ENCODE measurements around the gene DOK6. TPM values are rescaled to one million over a fixed set of nuclear protein-coding genes. Genes with fewer than 3 reads are reported as not detected.

Gene DOK6
- total and polyA plus RNA-seq, 2 experiments from 2014 or later = 0.29 to 0.42 TPM

DNA sequence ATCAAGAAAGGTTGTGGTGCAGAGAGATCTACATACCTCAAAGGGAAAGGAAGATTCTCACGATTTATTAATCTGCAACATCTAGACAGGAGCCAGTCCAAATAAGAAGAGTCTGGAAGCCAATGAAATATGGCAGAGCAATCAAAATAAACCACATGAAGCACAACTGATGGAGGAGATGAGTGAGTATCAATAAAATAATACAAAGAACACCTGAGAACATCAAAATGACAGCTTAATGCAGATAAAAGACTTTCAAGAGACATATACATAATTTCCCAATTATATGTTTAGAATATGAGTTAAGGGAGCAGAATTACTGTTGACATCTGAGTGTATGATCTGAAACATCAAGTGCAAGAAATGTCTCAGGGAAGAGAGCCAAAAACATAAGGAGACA is 12.5 kb upstream of the DOK6 start (continued):
- TF ChIP-seq ZNF462 (CRISPR knock-in tag; IDR thresholded peaks at IDR 0.05) (no peak), STAT1 (IDR thresholded peaks at IDR 0.05; ENCODE audit: unreplicated experiment) (no peak), POLR2AphosphoS5 (IDR thresholded peaks at IDR 0.05; ENCODE audit: low read depth) (no peak), EZH2 (IDR thresholded peaks at IDR 0.05; ENCODE audit: low read depth, unreplicated experiment) (no peak), ZNF114 (CRISPR knock-in tag; IDR thresholded peaks at IDR 0.05) (no peak), EZH2phosphoT487 (IDR thresholded peaks at IDR 0.05; ENCODE audit: unreplicated experiment) (no peak), ZNF331 (CRISPR knock-in tag; IDR thresholded peaks at IDR 0.05; ENCODE audit: low read depth) (no peak)

GRCh38 chr18:69397096-69397495 is 3.6 kb upstream of the DOK6 start:
- no peak overlapping the region; the same call in 1 of the 2 replicates for H3K27ac Mint-ChIP-seq
- H4K20me1 ChIP-seq (replicated peaks; ENCODE audit: insufficient read depth) = no peaks in the 10 kb centered on the region
- no peak for TF ChIP-seq EZH2phosphoT487 (IDR thresholded peaks at IDR 0.05; ENCODE audit: unreplicated experiment)
- TF ChIP-seq ZNF462 (CRISPR knock-in tag; IDR thresholded peaks at IDR 0.05) = no peak
- TF ChIP-seq CREB1 (CRISPR knock-in tag; IDR thresholded peaks at IDR 0.05; ENCODE audit: low read depth) = no peak

More at GRCh38 chr18:69397096-69397495, 3.6 kb upstream of the DOK6 start:
- Mint-ChIP-seq H3K4me1 (peaks cover 29% of the 10 kb centered on the region), H3K27me3 (ENCODE audit: insufficient read depth, low read depth, poor library complexity) (peaks cover 16% of the 10 kb centered on the region), H3K9me3 (no peaks in the 10 kb centered on the region; the same call in 2 of the 3 replicates), H3K36me3 (ENCODE audit: low read depth) (no peaks in the 10 kb centered on the region; the same call in 2 of the 3 replicates), H3K4me3 (no peak overlapping the region)
- ATAC-seq (no peak), DNase-seq (ENCODE audit: low spot score) (peak; percentile 23)
- H3K4me1 ChIP-seq (ENCODE audit: insufficient read depth) = peaks cover 31% of the 10 kb centered on the region
- no peaks in the 10 kb centered on the region for H3K79me2 ChIP-seq (replicated peaks; ENCODE audit: insufficient read depth)
- H3K36me3 ChIP-seq (ENCODE audit: insufficient read depth) = no peaks in the 10 kb centered on the region
- no peak overlapping the region for H3K27ac ChIP-seq (ENCODE audit: low read depth)
- no peak overlapping the region for H3K4me3 ChIP-seq
- 0 out of 2 replicates have a peak overlapping the region, but pooled peaks have one; percentile 8 for H3K4me2 ChIP-seq
- H3F3A ChIP-seq (replicated peaks; ENCODE audit: low read depth) = no peaks in the 10 kb centered on the region
- H2AFZ ChIP-seq = peak overlapping the region; percentile 80
- H3K9me2 ChIP-seq (ENCODE audit: insufficient read depth) = no peaks in the 10 kb centered on the region
- peaks cover 23% of the 10 kb centered on the region for H3K27me3 ChIP-seq (ENCODE audit: insufficient read depth)
